ENCODE measurements around the gene DLAT.
A peak's percentile ranks its signal among the peaks of the same experiment; 100 is the strongest.
"Not testable (repeated sequence)": the region's sequence is repeated elsewhere in the genome, so short reads cannot be mapped to it uniquely, and the experiment has no call there.

The DLAT gene

GRCh38 chr11:112005422-112006094 lies 19.6 kb upstream of the DLAT start:
- H3K4me3 ChIP-seq (ENCODE audit: low read depth, low read length) = no peak overlapping the region
- no peak for TF ChIP-seq CTCF (IDR thresholded peaks at IDR 0.05; ENCODE audit: borderline replicate concordance, insufficient read depth, low read depth, low read length)

- not testable (repeated sequence) for H3K4me3 ChIP-seq (ENCODE audit: low read depth, low read length)
Observed at GRCh38 chr11:112006095-112006441, 19.1 kb upstream of the DLAT start.

- H3K4me3 ChIP-seq (ENCODE audit: low read depth, low read length) = not testable (repeated sequence)
Observed at GRCh38 chr11:112011451-112011850, 13.8 kb upstream of the DLAT start.

GRCh38 chr11:112012874-112013273 lies 12.3 kb upstream of the DLAT start:
- H3K4me3 ChIP-seq (ENCODE audit: low read depth, low read length) = no peak overlapping the region

GRCh38 chr11:112013497-112014164 lies 11.6 kb upstream of the DLAT start:
- H3K4me3 ChIP-seq (ENCODE audit: low read depth, low read length) = no peak overlapping the region
- TF ChIP-seq CTCF (IDR thresholded peaks at IDR 0.05; ENCODE audit: borderline replicate concordance, insufficient read depth, low read depth, low read length) = no peak

More at GRCh38 chr11:112012874-112013273, 12.3 kb upstream of the DLAT start:
- TF ChIP-seq CTCF (IDR thresholded peaks at IDR 0.05; ENCODE audit: borderline replicate concordance, insufficient read depth, low read depth, low read length) = no peak

- peak overlapping the region; percentile 3 for H3K4me3 ChIP-seq (ENCODE audit: low read depth, low read length)
- TF ChIP-seq CTCF (IDR thresholded peaks at IDR 0.05; ENCODE audit: borderline replicate concordance, insufficient read depth, low read depth, low read length) = no peak
Observed at GRCh38 chr11:112016088-112016764, 9.0 kb upstream of the DLAT start.

- no peak for TF ChIP-seq CTCF (IDR thresholded peaks at IDR 0.05; ENCODE audit: borderline replicate concordance, insufficient read depth, low read depth, low read length)
- H3K4me3 ChIP-seq (ENCODE audit: low read depth, low read length) = no peak overlapping the region
Observed at GRCh38 chr11:112016765-112017376, 8.3 kb upstream of the DLAT start.

- TF ChIP-seq CTCF (IDR thresholded peaks at IDR 0.05; ENCODE audit: borderline replicate concordance, insufficient read depth, low read depth, low read length) = no peak
- no peak overlapping the region for H3K4me3 ChIP-seq (ENCODE audit: low read depth, low read length)
Observed at GRCh38 chr11:112017538-112017937, 7.7 kb upstream of the DLAT start.
